ENCODE results near the gene HPCA. TPM values are rescaled to one million over a fixed set of nuclear protein-coding genes. Genes with fewer than 3 reads are reported as not detected.

HPCA gene
- total RNA-seq, result not detected

- H3K27ac ChIP-seq, result no peak within 1 kb of the TSS
- H3K27me3 ChIP-seq, result peaks cover 43% of the 10 kb centered on the region
- peak within 1 kb of the TSS; percentile 38 for H3K4me3 ChIP-seq
- peaks cover 14% of the 10 kb centered on the region for H3K4me1 ChIP-seq
- H3K36me3 ChIP-seq, result no peaks in the 10 kb centered on the region
- TF ChIP-seq CTCF (IDR thresholded peaks at IDR 0.05) (peak in 1 of 2 donors; percentile 60), EP300 (IDR thresholded peaks at IDR 0.05) (no peak)
- H3K9me3 ChIP-seq, result no peaks in the 10 kb centered on the region
- DNase-seq (ENCODE audit: low spot score in 2 of 2), result no peak
- WGBS, result 7% methylated on average over 23 of the region's 79 CpGs
Observed at GRCh38 chr1:32886004-32886827, at the start of gene HPCA. Gene HPCA, plus strand, starts transcription at chr1:32886491. Its CDS starts 2,408 bp downstream, at chr1:32888899.

DNA sequence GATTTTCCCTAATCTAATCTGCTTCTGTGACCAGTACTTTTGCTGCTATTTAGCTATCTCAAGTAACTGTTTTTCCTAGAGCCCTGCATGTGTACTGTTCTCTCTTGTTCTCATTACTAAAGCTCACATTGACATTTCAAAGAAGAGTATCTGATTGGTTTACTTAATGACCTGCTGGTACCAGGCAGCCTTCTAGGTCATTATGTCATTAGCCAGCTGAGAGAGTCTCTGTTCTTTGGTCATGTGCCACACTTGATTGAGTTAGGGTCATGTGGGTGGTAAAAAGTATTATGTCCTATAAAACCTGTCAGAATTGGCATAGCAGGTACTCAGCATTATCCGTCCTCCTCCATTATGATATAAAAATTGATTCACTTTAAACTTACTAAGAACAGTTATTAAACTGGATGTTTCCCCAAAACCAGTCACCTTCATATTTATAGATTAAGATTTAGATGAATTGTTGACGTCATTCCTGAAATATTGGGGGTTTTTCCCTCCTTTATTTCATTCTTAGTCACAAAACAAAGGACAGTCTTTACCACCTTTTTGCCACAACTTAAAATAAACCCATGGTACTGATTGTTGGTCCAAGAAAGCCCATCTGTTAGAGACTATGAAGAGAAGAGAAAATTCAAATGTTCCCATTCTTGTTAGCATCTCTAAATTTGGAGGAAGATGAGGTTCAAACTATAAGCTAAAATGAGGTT is 37.8 kb upstream of the HPCA start:
- Histone ChIP-seq H3K4me3 (no peak overlapping the region), H3K36me3 (peaks cover 47% of the 10 kb centered on the region), H3K27me3 (no peaks in the 10 kb centered on the region), H3K4me1 (no peaks in the 10 kb centered on the region), H3K27ac (no peak overlapping the region), H3K9me3 (no peaks in the 10 kb centered on the region)
- WGBS, result 45% methylated on average over 2 of the region's 2 CpGs
- no peak for TF ChIP-seq POLR2AphosphoS5 (IDR thresholded peaks at IDR 0.05)
- no peak for TF ChIP-seq EP300 (IDR thresholded peaks at IDR 0.05)
- no peak for TF ChIP-seq POLR2A (IDR thresholded peaks at IDR 0.05)
- no peak for TF ChIP-seq CTCF (IDR thresholded peaks at IDR 0.05)
- DNase-seq (ENCODE audit: low spot score in 2 of 2), result no peak

DNA sequence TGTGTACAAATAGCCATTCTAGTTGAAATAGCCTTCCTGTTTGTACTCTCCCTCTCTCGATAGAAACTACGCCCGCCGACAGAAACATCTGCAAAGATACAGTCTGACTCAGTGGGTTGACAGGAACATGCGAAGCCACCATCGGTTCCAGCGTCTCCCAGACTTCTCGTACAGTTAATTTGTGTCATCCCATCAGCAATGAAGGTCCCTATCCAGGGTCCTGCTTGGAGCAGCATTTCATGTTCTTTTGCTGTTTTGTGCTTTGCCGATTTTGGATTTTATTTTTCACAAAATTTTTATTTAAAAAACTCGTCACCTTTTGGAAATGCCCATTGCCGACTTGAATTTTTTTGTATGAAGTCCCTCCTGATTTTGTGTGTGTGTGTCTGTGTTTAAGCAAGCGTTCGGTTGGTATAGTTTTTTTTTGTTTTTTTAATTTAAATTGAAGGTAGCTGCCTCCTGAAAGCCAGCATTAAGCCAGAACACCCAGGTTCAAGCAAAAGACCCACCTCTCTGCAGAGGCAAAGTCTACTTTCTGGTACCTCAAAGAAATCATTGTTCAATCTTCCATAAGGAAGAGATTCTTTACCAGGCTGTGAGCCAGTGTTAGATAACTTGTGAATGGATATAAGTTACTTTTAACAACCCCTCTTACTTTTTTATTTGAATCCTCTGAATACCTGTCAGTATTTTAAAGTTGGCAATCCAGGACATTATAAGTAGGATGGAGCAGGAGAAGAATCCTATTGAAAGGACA is 30.3 kb upstream of the HPCA start:
- Histone ChIP-seq H3K4me3 (no peak overlapping the region), H3K27ac (no peak overlapping the region), H3K36me3 (peaks cover 48% of the 10 kb centered on the region), H3K4me1 (no peaks in the 10 kb centered on the region), H3K9me3 (no peaks in the 10 kb centered on the region), H3K27me3 (no peaks in the 10 kb centered on the region)
- no peak for DNase-seq (ENCODE audit: low spot score in 2 of 2)
- 89% methylated on average over 13 of the region's 13 CpGs for WGBS
- TF ChIP-seq POLR2A (IDR thresholded peaks at IDR 0.05) (no peak), POLR2AphosphoS5 (IDR thresholded peaks at IDR 0.05) (no peak), CTCF (IDR thresholded peaks at IDR 0.05) (no peak), EP300 (IDR thresholded peaks at IDR 0.05) (no peak)

DNA sequence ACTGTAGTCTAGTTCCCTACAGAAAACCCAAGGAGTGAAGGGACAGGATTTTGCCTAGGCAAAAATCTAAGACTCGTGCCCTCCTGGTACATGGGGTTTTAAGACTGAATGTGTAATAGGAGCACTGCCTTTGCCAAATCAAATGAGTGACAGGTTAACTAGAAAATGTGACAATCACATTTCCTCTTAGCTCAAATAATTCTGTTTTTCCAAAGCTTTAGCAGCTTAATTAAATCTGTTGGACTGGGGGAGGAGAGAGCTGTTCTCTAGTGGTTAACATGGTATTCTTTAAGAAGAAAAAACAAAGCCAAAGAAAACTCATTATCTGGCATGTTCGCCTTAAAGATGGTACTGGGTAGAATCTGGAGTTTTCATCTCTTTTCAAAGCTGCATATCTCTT is 28.2 kb upstream of the HPCA start:
- H3K27ac ChIP-seq, result no peak overlapping the region
- WGBS, result 95% methylated on average over 2 of the region's 2 CpGs
- H3K36me3 ChIP-seq, result peaks cover 50% of the 10 kb centered on the region
- peaks cover 7% of the 10 kb centered on the region for H3K4me1 ChIP-seq
- H3K4me3 ChIP-seq, result no peak overlapping the region
- H3K9me3 ChIP-seq, result no peaks in the 10 kb centered on the region
- no peak for TF ChIP-seq POLR2A (IDR thresholded peaks at IDR 0.05)
- TF ChIP-seq CTCF (IDR thresholded peaks at IDR 0.05), result no peak
- TF ChIP-seq POLR2AphosphoS5 (IDR thresholded peaks at IDR 0.05), result no peak
- no peak for TF ChIP-seq EP300 (IDR thresholded peaks at IDR 0.05)
- no peak for DNase-seq (ENCODE audit: low spot score in 2 of 2)
- no peaks in the 10 kb centered on the region for H3K27me3 ChIP-seq

DNA sequence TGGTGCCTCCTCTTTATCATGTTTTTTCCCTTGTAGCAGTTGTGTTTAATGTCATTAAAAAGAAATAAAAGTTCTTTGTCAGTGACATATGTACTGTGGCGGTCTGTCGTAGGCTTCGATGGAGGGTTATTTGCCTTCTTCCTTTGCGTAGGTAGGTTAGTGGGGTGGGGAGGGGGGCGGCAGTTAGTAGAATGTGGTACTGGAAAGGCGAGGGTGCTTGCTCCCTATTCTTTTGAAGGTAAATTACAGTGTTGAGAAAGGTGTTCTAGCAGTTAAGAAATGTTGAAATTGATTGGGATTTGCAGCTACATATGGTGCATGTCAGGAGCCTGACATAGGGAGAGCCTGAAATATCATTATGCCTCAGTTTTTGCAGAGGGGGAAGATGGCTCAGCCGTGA is 27.5 kb upstream of the HPCA start:
- Histone ChIP-seq H3K9me3 (no peaks in the 10 kb centered on the region), H3K36me3 (peaks cover 46% of the 10 kb centered on the region), H3K27ac (no peak overlapping the region), H3K27me3 (no peaks in the 10 kb centered on the region), H3K4me1 (peaks cover 7% of the 10 kb centered on the region), H3K4me3 (no peak overlapping the region)
- no peak for DNase-seq (ENCODE audit: low spot score in 2 of 2)
- TF ChIP-seq EP300 (IDR thresholded peaks at IDR 0.05), result no peak
- no peak for TF ChIP-seq POLR2AphosphoS5 (IDR thresholded peaks at IDR 0.05)
- TF ChIP-seq CTCF (IDR thresholded peaks at IDR 0.05), result no peak
- no peak for TF ChIP-seq POLR2A (IDR thresholded peaks at IDR 0.05)
- WGBS, result 92% methylated on average over 6 of the region's 7 CpGs

All from suprapubic skin (tissue), 4 donors.